CD4-positive, alpha-beta T cell treated with Interleukin-21 for 1 hour (primary cell): ENCODE results near the gene NCOA6.
"Not testable (repeated sequence)": the region's sequence is repeated elsewhere in the genome, so short reads cannot be mapped to it uniquely, and the experiment has no call there.

ENCODE experiments used
- DNase-seq: peaks from one replicate; pipeline ENCODE4 v3.0.0-alpha.2; 2020

Gene NCOA6

DNA sequence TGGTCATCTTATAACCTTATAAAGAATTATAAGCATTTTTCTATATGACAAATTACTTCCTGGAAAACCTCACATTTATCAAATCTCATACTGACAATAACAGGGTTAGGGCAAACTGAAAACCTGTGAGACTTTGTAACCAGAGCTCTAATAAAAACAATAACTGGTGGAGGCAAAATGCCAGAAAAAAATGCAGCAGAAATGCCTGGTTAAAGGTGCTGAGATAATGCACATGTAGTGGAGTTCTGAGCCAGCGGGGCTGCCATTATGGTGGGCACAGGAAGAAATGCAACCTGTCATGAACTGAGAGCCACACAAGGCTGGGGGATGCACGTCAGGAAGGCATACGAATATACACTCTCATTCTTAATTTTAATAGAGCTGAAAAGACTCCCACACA, 53.0 kb downstream of the NCOA6 start:
- DNase-seq = no peak

DNA sequence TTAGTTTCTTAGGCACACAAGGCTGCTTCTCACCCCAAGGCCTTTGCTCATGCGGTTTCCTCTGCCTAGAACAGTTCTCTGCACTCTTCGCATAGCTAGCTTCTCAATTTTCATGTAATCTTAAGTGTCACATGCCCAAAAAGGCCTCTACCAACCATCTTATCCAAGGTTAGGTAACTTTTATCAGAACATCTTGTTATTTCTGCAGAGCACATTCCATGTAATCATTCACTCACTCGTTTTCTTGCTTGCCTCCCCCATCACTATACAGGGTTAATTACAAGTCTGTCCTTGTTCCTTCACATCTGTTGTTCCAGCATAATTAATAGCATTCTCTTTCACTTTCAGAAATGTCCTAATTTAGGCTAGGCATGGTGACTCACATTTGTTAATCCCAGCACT, 53.8 kb downstream of the NCOA6 start:
- no peak for DNase-seq

DNA sequence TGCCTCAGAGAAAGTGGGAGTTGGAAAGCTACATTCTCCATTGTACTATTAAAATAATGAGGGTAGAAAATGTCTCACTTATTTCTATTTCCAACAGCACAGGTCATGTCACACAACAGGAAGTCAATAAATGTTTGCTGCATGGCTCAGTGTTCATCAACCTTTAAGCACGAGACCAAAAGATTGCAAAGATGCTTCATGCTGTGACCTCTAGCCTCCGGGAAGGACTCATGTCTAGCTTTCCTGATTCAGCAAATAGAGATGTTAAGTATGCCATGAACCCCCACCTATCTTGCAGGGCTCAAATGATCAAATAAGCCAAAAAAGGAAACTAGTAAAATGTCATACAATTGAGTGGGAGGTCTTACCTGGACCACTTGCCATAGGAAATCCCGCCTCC, 57.4 kb downstream of the NCOA6 start:
- DNase-seq = no peak

DNA sequence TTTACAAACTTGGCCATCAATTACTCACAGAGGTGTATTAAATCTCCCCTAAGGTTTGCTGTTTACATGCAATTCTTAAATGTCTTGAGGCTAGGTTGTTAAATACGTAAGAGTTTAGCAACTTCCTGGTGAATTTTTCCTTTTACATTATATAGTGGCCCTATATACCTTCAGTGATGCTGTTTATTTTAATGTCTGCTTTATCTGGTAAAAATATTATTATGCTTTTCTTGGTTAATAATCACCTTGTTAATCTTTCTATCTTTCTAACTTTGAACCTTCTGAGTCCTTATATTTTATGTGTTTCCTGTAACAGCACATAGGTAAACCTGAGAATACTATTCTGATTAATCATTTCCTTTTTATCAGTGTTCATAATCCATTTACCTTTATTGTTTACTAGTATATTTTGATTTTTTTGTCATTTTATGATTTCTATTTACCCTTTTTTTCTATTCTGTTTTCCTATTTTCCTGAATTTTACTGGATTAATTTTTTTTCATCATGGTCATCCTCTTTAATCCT, 63.4 kb downstream of the NCOA6 start:
- DNase-seq = no peak

DNA sequence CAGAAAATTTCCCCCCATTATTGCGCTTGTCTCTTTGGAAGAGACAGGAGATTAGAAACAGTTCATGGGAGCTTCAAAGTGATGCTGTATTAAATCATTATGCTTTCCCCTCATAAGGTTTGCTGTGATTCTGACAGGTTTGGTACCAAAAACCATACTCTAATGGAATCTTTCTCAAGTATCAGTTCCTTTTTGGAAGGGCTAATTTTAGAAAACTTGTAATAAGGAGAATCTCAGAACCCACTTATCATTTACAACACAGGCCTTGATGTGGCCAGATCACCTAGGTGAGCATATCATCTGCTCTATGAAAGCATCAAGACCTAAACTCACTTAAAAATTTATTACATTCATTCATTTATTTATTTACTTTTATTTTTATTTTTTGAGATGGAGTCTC, 70.1 kb downstream of the NCOA6 start:
- no peak for DNase-seq

DNA sequence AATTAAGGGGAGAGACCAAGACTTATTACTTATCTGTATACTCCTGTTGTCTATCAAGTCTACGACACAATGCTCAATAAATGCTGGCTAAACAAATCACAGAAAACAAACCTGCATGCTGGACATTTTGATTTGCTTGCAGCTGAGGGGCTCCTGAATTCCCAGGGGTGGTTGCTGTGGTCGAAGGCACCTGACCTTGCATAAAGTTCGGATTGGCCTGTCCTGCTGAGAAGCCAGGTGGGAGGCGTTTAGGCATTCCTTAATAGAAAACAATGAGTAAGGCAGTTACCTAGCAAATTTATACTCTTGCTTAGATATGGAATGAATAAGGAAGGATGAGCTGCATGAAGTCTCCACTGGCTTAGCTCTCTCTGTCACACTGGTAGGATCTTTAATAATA, 70.8 kb downstream of the NCOA6 start:
- no peak for DNase-seq

DNA sequence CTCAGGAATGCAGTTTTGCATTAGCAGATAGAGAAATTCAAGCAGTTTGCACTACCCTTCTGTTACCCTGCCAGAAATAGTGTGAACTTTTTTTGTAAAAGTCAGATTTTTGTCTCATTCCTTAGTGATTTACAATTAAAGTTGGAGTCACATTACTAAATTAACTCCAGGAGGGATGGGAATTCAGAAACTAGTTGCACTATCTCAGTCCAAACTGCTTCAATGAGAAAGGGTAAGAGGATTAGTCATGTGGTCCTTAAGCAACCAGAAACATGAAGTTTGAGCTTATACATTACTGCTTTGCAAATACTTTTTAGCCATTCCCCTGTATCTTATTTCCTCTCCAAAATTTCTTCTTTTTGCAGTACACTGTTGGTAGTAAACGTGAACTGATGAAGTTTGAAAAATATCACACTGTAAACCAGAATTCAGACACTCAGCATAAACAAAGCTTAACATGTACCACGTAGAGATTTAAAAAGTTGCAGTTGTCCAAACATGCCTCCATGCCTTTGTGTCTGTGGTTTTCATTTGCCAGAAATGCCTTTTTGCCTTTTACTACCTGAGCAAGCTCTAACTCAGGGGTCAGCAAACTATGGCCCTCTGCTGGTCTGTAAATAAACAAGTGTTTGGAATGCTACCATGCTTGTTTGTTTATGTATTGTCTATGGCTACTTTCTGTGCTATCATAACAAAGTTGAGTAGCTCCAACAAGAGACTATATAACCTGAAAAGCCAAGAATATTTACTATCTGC, 71.6 kb downstream of the NCOA6 start:
- DNase-seq = no peak

DNA sequence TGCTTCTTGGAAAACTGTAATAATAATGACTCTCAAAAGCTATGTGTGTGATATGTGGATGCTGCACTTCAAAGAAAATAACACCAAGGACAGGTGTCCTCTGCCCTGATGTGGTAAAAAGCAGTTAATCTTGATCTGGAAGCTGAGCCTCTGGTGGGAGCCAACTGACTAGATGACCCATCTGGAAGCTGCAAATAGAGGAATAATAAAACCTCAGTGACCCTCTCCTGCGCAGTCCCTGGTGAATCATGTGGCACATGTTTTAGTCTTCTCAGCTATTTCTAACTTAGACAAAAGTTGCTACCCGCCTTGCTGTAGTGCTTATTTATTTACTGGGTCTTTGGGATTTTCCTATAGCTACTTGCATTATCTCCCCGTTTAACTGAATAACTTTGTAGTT, 74.0 kb downstream of the NCOA6 start:
- no peak for DNase-seq

DNA sequence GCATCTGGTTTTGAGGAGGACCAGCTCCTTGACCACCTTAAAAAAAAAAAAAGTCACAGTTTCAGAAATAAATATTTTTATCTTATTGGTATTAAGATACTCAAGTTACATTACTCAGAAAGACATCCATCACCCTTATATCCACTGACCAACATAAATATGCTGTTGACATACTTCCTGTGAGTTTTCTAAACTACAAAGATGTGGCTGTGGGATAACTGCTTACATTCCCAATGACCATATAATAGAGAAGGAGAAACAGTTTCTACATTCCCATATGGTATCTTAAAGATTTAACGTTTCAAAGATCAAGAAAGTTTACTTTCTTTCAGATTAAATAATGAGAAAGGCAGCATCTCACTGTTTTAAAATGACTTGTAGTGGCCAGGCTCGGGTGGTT, 75.0 kb downstream of the NCOA6 start:
- no peak for DNase-seq

DNA sequence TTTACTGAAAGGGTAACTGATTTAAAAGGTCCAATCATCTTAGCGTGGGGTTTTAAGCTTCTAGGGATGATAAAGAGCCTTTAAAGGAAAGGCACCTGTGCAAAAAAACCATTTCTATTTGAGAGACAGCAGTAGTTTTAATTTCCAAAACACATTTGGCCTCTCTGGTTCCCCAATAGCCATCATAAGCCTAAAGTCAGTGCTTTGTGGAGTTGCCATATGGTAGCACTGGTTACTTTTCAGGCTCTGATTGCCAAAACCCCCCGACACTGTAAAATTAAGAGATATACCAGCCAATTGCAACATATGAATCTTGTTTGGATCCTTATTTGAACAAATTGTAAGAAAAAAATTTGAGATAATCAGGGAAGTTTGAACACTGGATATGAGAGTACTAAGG, 76.7 kb downstream of the NCOA6 start:
- no peak for DNase-seq

DNA sequence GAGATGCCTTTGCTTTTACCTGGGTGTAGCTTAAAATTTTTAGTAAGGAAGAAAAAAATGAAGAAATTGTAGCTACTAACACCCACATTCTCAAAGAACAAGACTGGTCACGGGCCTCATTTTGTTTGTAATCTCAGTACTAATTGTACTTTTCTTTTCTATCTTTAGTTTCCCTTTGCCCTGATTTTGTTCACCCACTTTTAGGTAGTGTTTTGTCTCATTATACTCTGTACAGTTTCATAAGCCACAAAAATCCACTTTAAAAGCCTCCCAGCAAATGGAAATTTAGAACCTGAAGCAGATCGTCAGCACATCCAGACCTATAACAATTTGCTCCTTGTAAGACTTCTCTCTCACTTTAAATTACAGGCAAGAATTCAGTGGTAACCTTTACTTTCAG, 78.0 kb downstream of the NCOA6 start:
- DNase-seq = no peak

DNA sequence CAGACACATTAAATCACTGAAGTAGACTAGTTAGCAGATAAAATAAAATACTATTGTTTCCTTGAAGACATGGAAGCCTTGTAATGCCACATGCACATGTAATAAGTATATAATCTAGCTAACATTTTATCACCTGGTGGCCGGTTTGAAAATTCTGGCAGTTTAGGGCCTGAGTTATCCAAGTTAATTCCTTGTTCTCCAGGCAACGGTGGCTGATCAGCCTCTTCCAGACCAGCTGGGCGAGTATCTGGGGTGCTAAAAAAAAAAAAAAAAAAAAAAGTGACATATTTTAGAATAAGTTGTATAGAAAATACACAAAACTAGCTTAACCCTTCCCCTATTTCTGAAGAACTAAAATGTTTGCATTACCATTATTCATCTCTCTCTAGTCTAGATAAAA, 78.8 kb downstream of the NCOA6 start:
- no peak for DNase-seq

DNA sequence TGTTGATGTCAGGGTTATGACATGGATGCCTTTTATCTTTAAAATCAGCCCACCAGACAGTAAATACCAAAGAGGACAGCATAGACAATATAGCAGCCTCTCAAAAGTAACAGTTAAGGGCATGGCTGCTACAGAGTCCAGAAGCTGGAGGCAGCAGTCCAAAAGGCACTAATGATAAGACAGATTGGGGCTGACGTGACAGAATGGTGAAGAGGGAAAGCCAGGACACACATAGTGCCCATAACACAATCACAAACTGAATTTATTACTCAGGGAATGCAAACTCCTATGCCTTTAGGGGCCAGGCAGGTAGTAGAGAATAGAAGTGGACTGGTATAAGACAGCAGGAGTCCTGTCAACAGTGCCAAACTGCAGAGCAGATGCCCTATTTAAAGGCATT, 80.6 kb downstream of the NCOA6 start:
- DNase-seq = no peak

DNA sequence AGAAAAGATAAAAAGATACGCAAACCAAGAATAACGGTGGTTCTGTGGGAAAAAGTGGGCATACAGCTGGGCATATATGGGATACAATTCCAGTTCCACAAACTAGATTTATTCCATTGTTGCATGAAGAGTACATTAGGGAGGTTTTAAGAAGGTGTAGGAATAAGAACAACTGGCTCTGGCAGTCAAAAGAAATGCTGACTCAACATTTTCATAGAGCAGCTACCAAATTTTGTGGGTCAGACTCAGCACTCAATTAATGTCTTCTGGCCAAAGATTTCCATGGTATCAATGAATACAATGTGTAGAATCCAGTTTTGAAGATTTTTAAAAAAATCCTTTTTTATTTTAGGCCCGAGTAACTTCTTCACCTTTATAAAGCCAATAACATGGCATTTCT, 81.1 kb downstream of the NCOA6 start:
- no peak for DNase-seq

DNA sequence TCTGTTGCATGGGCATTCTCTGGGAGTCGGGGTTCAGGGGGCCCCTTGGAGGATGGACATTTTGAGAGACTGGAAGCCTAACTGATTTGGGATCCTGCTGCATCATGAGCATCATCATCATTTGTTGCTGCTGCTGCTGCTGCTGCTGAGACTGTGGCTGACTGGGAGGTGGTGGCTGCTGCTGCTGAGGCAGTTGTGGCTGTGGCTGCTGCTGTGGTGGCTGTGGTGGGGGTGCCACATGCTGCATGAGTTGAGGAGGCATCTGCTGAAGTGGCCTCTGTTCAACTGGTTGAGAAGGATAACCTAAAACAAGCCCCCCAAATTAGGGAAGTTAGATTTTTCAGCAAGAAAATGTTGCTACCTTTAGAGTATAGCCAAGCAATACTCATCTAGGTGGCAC, 82.4 kb downstream of the NCOA6 start:
- DNase-seq = no peak

DNA sequence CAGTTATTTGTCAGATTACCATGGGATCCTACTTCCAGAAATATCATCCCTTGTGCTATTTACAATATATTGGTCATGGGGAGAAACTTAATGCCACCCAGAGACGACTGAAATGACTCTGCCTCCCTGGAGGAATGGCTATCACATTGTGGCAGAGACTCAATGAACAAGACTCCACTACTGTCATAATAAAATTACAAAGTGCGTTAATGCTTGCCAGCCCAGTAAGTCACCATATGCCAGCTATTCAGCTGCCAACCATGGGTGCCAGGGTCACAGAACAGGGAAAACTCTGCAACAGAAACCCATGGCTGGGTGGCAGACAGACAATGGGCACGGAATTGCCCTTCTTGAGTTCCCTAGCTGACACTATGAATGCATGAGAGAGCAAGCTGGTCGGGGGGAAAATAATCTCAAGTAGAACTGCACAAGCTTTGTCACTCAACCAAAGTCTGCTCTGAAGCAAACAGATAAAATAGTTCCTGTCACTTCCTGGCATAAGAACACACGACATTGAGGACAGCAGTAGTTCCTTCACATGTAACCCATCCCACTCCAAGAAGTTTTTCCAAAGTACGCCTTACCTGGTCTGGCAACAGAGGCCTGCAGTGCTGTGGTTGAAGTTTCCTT, 89.2 kb downstream of the NCOA6 start:
- DNase-seq = no peak

DNA sequence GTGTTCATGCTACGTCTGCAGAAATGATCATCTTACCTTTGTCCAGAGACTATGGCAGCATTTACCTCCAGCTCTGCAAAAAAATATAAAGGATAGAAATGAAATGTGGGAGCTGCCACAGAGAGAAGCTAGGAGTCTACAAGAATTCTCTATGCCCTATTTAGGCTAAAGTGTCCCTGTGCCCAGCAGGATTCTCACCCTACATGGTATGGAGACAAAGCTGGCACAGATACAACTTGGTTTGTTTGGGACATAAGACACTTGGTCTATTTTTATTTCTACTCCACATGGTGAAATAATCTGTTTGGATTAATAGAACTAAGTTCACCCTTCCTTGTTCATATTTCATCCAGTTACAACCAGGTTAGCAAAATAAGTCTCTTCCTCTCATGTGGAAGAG, 92.9 kb downstream of the NCOA6 start:
- DNase-seq = no peak

DNA sequence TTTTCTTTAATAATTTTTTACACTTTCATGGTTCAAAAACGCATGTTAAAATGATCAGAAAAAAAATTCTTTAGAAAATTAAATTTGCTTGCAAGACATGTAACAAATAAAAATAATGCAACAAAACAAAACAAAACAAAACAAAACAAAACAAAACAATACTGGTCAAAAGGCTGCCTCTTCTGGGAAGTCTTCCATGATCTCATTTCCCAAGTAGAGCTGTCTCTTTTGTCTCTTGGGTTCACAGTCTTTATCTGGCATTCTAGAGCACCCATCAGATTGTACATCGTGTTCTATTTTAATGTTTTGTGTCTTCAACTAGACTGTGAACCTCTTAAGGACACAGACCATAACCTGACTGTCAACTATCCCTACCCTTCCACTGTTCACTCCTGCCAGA, 96.0 kb downstream of the NCOA6 start:
- DNase-seq = no peak

DNA sequence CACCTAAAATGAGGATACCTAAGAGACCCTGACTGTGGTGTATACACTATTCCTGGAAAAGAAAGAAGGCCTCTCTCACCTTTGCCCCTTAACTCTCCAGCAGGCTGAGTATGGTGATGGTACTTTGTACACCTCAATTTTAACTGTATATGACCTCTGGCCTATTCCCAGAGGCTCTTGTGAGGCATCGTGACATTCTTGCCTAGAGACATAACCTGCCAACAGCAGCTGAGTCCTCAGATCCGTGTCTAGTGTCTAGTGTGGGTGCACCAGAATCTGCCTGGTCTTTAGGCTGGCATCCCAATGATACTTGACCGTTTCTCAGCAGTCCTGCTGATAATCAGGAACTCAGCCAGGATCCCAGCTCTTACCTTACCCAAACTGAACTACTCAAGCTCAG, 101.3 kb downstream of the NCOA6 start:
- DNase-seq = no peak

DNA sequence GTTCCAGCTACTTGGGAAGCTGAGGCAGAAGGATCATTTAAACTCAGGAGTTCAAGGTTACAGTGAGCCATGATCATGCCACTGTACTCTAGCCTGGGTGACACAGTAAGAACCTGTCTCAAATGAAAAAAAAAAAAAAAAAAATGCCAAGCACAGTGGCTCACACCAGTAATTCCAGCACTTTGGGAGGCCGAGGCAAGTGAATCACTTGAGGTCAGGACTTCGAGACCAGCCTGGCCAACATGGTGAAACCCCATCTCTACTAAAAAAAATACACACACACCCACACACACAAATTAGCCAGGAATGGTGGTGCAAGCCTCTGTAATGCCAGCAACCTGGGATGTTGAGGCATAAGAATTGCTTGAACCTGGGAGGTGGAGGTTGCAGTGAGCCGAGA, 102.9 kb downstream of the NCOA6 start:
- not testable (repeated sequence) for DNase-seq

DNA sequence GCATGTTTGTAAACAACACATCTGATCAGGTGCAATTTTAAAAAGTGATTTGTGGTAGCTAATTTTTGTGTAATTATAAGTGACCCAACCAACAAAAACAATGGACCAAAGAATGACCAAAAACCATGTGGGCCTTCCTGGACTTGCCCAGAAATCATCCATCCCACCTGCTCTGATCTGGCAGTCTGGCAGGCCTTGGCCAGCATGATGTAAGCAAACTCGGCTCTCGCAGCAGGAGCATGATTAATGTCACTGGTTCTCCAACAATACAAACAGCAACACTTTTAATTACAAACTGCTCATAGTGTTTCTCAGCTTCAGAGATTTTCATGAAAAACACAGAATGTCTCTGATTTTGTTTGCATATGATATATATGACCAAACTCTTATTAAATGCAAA, 105.2 kb downstream of the NCOA6 start:
- no peak for DNase-seq

DNA sequence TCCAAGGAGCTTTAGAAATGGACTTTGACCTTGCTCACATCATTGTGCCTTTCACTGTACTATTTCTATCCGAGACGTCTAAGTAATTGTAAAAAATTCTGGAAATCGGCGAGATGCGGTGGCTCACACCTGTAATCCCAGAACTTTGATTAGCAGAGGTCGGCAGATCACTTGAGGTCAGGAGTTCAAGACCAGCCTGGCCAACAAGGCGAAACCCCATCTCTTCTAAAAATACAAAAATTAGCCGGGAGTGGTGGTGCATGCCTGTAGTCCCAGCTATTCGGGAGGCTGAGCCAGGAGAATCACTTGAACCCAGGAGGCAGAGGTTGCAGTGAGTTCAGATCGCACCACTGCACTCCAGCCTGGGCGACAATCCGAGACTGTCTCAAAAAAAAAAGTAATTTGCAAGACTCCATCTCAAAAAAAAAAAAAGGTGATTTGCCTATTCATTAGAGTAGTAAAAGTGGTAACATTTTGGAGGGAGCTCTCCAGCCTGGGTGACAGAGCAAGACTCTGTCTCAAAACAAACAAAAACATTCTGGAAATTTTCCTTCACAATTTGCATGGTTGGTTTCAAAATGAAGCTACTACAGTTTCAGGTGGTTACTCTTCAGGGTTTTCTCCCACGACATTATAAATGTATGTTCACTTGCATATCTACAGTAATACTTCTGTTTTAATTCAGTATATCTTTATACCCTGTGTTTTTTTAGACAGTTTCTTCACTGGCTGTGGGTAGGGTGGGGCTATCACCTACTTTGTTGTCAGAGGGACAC, 106.0 kb downstream of the NCOA6 start:
- DNase-seq = not testable (repeated sequence)

DNA sequence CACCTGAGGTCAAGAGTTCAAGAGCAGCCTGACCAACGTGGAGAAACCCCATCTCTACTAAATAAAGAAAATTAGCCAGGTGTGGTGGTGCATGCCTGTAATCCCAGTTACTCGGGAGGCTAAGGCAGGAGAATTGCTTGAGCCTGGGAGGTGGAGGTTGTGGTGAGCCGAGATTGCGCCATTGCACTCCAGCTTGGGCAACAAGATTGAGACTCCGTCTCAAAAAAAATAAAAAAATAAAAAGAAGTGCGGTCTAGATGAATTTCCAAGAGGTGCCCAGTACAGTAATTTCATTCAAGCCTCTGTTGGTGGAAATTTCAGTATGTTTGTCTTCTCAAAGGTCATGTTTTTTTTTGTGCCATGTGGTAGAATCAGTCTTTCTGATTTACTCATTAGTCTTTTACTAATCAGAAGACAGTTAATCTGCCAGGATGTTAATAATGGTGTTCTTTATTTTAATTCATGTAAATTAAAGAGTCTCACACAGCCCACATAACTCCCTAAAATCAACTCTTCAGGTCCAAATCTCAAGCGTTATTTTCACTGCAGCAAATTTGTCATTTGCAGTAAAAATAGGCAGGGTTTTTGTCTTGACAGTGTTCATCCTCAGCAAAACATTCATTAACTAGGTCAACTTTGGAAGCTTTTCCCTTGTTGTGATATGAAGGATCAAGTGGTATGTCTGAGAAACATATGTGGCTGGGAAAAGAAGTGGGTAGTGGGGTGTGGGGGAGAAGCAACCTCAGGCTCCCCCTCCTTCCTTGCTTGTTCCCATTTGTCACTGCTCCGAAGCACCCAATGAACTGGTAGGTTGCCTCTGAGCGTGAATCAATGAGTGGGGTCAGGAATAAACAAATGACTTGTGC, 108.0 kb downstream of the NCOA6 start:
- DNase-seq = no peak
